Measurements from ENCODE around the gene TPCN1.

TPCN1 gene

GRCh38 chr12:113226696-113227568, 5.7 kb downstream of the TPCN1 start:
- DNase-seq = peak in 6 of 14 donors; percentile 18 to 86 (median 34)

- no peak for DNase-seq
Measured at GRCh38 chr12:113227686-113228391, 6.6 kb downstream of the TPCN1 start.

- DNase-seq = no peak
Measured at GRCh38 chr12:113228394-113229028, 7.2 kb downstream of the TPCN1 start.

- DNase-seq = peak in 1 of 14 donors; percentile 39
Measured at GRCh38 chr12:113230315-113231234, 9.3 kb downstream of the TPCN1 start.

GRCh38 chr12:113231235-113232088, 10.2 kb downstream of the TPCN1 start:
- DNase-seq = peak in 1 of 14 donors; percentile 31

- peak in 1 of 14 donors; percentile 75 for DNase-seq
Measured at GRCh38 chr12:113232089-113232839, 11.0 kb downstream of the TPCN1 start.

- peak in 12 of 14 donors; percentile 37 to 82 (median 66) for DNase-seq
Measured at GRCh38 chr12:113232840-113233585, 11.7 kb downstream of the TPCN1 start.

- no peak for DNase-seq
Measured at GRCh38 chr12:113233967-113234366, 12.7 kb downstream of the TPCN1 start.

- no peak for DNase-seq
Measured at GRCh38 chr12:113234483-113234882, 13.2 kb downstream of the TPCN1 start.

GRCh38 chr12:113235976-113236375, 14.7 kb downstream of the TPCN1 start:
- DNase-seq = peak in 5 of 14 donors; percentile 21 to 57 (median 38)

- peak in 1 of 14 donors; percentile 48 for DNase-seq
Measured at GRCh38 chr12:113236539-113237399, 15.5 kb downstream of the TPCN1 start.

GRCh38 chr12:113237748-113238147, 16.5 kb downstream of the TPCN1 start:
- no peak for DNase-seq

- DNase-seq = no peak
Measured at GRCh38 chr12:113238309-113238708, 17.0 kb downstream of the TPCN1 start.

GRCh38 chr12:113239288-113239771, 18.1 kb downstream of the TPCN1 start:
- no peak for DNase-seq

- peak in 1 of 14 donors; percentile 31 for DNase-seq
Measured at GRCh38 chr12:113239811-113240331, 18.6 kb downstream of the TPCN1 start.

- DNase-seq = no peak
Measured at GRCh38 chr12:113240395-113240794, 19.1 kb downstream of the TPCN1 start.

- peak in 1 of 14 donors; percentile 70 for DNase-seq
Measured at GRCh38 chr12:113241191-113242025, 20.1 kb downstream of the TPCN1 start.
